ENCODE measurements around the gene NDC1. TPM values are rescaled to one million over a fixed set of nuclear protein-coding genes. Genes with fewer than 3 reads are reported as not detected.

The NDC1 gene
- polyA plus RNA-seq, 3 donors from 2014 or later: 4.0 to 13.6 (median 8.9) TPM

DNA sequence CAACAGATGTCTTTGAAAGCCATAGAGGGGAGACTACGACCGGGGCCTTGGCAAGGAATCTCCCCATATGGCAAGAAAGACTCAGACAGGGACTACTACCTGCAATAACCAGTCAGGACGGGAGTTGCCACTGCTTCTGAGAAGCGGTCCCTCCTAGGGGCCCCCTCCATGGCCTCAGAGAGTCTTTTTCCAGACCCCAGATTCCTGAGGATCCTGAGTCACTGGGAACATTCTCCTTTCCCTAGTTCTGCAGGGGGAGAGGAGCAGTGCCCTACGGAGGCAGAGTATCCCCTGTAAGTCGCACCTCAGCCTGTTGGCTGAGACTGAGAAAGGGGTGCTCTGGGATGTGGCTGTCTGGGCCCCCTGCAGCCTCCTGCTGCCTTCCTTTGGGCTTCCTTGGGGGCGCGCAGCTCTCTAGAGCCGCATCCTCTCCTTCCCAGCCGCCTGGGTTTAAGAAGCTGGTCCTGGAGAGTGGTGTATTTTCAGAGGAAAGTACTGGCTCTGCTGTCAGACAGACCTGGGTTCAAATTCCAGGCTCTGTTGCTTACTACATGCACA, 107.0 kb downstream of the NDC1 start:
- Mint-ChIP-seq H3K27ac (no peak overlapping the region), H3K27me3 (ENCODE audit: low read depth in 3 of 3) (peaks cover 1 to 14% (median 4%) of the 10 kb centered on the region in 3 donors), H3K4me3 (no peak overlapping the region), H3K36me3 (no peaks in the 10 kb centered on the region), H3K4me1 (no peaks in the 10 kb centered on the region), H3K9me3 (no peaks in the 10 kb centered on the region)
- no peak for DNase-seq

- Mint-ChIP-seq H3K4me3 (no peak overlapping the region), H3K9me3 (no peaks in the 10 kb centered on the region), H3K27me3 (ENCODE audit: low read depth in 3 of 3) (peaks cover 1 to 7% (median 4%) of the 10 kb centered on the region in 3 donors)
Measured at GRCh38 chr1:53730224-53730865, 107.8 kb downstream of the NDC1 start.

GRCh38 chr1:53729456-53730223, 108.5 kb downstream of the NDC1 start:
- H3K36me3 Mint-ChIP-seq: no peaks in the 10 kb centered on the region
- DNase-seq: no peak
- peaks cover 1 to 6% (median 4%) of the 10 kb centered on the region in 3 donors for H3K27me3 Mint-ChIP-seq (ENCODE audit: low read depth in 3 of 3)
- H3K4me3 Mint-ChIP-seq: no peak overlapping the region
- no peak overlapping the region for H3K27ac Mint-ChIP-seq
- no peaks in the 10 kb centered on the region for H3K4me1 Mint-ChIP-seq
- no peaks in the 10 kb centered on the region for H3K9me3 Mint-ChIP-seq

More at GRCh38 chr1:53730224-53730865, 107.8 kb downstream of the NDC1 start:
- Mint-ChIP-seq H3K27ac (no peak overlapping the region), H3K36me3 (no peaks in the 10 kb centered on the region), H3K4me1 (no peaks in the 10 kb centered on the region)
- DNase-seq: no peak

- no peak overlapping the region for H3K4me3 Mint-ChIP-seq
- no peaks in the 10 kb centered on the region for H3K9me3 Mint-ChIP-seq
- no peak for DNase-seq
- H3K4me1 Mint-ChIP-seq: no peaks in the 10 kb centered on the region
- H3K36me3 Mint-ChIP-seq: no peaks in the 10 kb centered on the region
- no peak overlapping the region for H3K27ac Mint-ChIP-seq
- H3K27me3 Mint-ChIP-seq (ENCODE audit: low read depth in 3 of 3): peaks cover 1 to 4% (median 4%) of the 10 kb centered on the region in 3 donors
Measured at GRCh38 chr1:53728702-53729455, 109.2 kb downstream of the NDC1 start.

- H3K4me3 Mint-ChIP-seq: no peak overlapping the region
- no peaks in the 10 kb centered on the region for H3K4me1 Mint-ChIP-seq
- H3K27me3 Mint-ChIP-seq (ENCODE audit: low read depth in 3 of 3): peaks cover 1 to 3% (median 2%) of the 10 kb centered on the region in 3 donors
- H3K9me3 Mint-ChIP-seq: no peaks in the 10 kb centered on the region
- H3K36me3 Mint-ChIP-seq: no peaks in the 10 kb centered on the region
- no peak overlapping the region for H3K27ac Mint-ChIP-seq
- DNase-seq: no peak
Measured at GRCh38 chr1:53728196-53728595, 109.9 kb downstream of the NDC1 start.

DNA sequence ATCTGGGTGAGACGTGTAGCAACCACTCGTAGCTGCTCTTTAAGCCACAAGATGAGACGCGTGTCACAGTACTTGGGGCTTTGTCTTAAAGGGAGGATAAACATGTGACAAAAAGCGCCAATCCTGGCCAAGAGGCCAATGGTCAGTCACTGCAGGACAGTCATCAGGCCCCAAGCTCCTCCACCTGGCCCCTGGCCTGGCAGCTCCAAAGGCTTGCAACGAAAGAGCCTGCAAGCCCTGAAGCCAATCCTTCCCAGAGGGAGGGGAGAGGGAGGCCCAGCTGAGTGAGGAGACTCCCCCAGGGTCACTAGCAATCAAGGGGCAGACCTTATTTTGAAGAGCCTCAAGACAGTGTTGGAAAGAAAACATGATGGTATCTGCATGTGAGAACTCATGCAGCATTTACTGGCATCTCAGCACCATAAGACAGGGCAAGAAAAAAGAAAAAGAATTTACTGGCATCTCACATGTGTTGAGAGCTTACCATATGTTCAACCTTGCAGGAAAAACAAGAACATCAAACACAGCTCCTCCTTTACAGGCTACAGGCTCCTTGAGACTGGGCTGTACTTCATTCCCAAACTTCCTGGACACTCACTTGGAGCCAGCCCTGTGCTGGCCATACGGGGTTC, 110.5 kb downstream of the NDC1 start:
- Mint-ChIP-seq H3K36me3 (no peaks in the 10 kb centered on the region), H3K4me1 (no peaks in the 10 kb centered on the region), H3K9me3 (no peaks in the 10 kb centered on the region), H3K27ac (no peak overlapping the region), H3K4me3 (no peak overlapping the region), H3K27me3 (ENCODE audit: low read depth in 3 of 3) (peaks cover 0 to 2% (median 0%) of the 10 kb centered on the region in 3 donors)
- no peak for DNase-seq

- H3K36me3 Mint-ChIP-seq: no peaks in the 10 kb centered on the region
- H3K27me3 Mint-ChIP-seq (ENCODE audit: low read depth in 3 of 3): peaks cover 0 to 2% (median 0%) of the 10 kb centered on the region in 3 donors
- no peaks in the 10 kb centered on the region for H3K4me1 Mint-ChIP-seq
- H3K27ac Mint-ChIP-seq: no peak overlapping the region
- no peak overlapping the region for H3K4me3 Mint-ChIP-seq
- no peak for DNase-seq
- no peaks in the 10 kb centered on the region for H3K9me3 Mint-ChIP-seq
Measured at GRCh38 chr1:53726009-53726600, 112.0 kb downstream of the NDC1 start.

DNA sequence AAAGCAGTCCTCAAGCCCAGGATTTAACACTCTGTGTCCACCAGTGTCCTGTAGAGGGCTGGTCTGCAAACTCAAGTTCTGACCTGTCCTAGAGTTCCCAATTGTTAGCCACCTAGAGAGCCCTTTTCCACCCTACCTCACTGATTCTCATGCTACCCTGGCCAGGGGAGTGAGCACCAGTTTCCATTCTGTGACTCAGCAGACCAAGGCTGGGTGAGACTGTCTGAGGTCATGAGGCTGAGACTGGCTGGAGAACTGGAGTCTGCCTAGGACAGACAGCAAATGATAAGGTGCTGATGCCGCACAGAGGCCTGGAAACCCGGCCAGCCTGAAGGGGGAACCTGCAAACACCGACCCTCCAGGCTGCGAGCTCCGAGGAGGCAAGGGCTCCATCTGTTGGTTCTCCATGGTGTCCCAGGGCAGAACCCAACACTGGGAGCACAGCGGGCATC, 112.8 kb downstream of the NDC1 start:
- Mint-ChIP-seq H3K27me3 (ENCODE audit: low read depth in 3 of 3) (peaks cover 0 to 2% (median 0%) of the 10 kb centered on the region in 3 donors), H3K4me3 (no peak overlapping the region), H3K27ac (no peak overlapping the region), H3K4me1 (no peaks in the 10 kb centered on the region), H3K9me3 (no peaks in the 10 kb centered on the region), H3K36me3 (no peaks in the 10 kb centered on the region)
- no peak for DNase-seq

DNA sequence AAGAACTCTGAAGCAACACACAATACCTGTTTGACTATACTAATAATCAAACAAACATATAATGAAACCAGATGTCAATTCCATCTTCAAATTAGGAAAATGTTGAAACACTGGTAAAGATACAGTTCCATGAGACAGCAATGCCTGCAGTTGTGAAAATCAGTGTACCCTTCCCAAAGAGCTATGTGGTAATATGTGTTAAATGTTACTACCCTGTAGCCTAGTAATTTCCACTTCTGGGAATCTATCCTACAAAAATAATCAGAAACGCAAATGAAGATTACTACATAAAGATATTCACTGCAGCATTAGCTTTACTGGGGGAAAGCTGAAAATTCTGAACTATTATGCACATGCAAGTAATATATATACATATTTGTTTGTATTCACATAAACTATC, 116.1 kb downstream of the NDC1 start:
- Mint-ChIP-seq H3K27me3 (ENCODE audit: low read depth in 3 of 3) (peaks cover 1 to 3% (median 3%) of the 10 kb centered on the region in 3 donors), H3K4me1 (no peaks in the 10 kb centered on the region), H3K4me3 (no peak overlapping the region), H3K9me3 (no peaks in the 10 kb centered on the region), H3K36me3 (no peaks in the 10 kb centered on the region), H3K27ac (no peak overlapping the region)
- DNase-seq: no peak

- no peaks in the 10 kb centered on the region for H3K9me3 Mint-ChIP-seq
- H3K27ac Mint-ChIP-seq: no peak overlapping the region
- H3K4me3 Mint-ChIP-seq: no peak overlapping the region
- no peaks in the 10 kb centered on the region for H3K36me3 Mint-ChIP-seq
- no peaks in the 10 kb centered on the region for H3K4me1 Mint-ChIP-seq
- peaks cover 1 to 3% (median 3%) of the 10 kb centered on the region in 3 donors for H3K27me3 Mint-ChIP-seq (ENCODE audit: low read depth in 3 of 3)
- DNase-seq: no peak
Measured at GRCh38 chr1:53721088-53721487, 117.0 kb downstream of the NDC1 start.

DNA sequence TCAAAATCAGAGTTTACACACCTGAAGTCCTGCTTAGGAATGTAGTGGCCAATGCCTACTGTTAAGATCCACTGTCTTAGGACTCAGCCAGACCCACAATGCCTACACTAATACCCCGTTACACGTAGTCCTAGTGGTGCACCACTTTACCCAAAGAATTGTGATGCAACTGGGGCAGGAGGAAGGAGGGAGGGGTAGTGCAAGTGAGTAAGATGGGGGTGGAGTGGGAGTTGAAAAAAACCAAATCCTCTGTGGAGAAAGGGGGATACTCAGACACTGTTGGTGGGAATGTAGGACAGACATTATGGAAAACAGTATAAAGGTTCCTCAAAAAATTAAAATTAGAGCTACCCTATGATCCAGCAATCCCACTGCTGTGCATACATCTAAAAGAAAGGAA, 118.6 kb downstream of the NDC1 start:
- no peak overlapping the region for H3K27ac Mint-ChIP-seq

DNA sequence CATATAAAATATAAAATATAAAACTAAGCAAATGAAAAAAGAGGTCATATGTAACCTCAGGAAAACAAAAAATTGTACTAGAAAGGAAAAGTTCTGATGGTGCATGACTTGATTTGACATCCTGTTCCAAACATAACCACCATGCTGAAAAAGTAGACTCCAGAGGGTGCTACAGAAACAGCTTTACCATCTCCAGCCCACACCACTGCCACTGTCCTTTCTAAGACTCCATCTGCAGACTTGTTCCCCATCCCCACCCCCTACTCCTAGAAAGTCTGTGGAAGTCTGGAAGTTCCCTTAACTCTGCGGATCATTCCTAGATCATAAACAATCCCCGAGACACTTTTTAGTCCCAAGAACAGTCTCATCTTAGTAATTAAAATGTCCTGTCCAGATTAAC, 119.7 kb downstream of the NDC1 start:
- no peaks in the 10 kb centered on the region for H3K9me3 Mint-ChIP-seq
- peaks cover 1 to 6% (median 3%) of the 10 kb centered on the region in 3 donors for H3K27me3 Mint-ChIP-seq (ENCODE audit: low read depth in 3 of 3)
- H3K4me1 Mint-ChIP-seq: no peaks in the 10 kb centered on the region
- H3K27ac Mint-ChIP-seq: no peak overlapping the region
- DNase-seq: no peak
- no peak overlapping the region for H3K4me3 Mint-ChIP-seq
- no peaks in the 10 kb centered on the region for H3K36me3 Mint-ChIP-seq

More for the DNA sequence above, 118.6 kb downstream of the NDC1 start:
- no peak overlapping the region for H3K4me3 Mint-ChIP-seq
- peaks cover 1 to 3% (median 3%) of the 10 kb centered on the region in 3 donors for H3K27me3 Mint-ChIP-seq (ENCODE audit: low read depth in 3 of 3)
- no peaks in the 10 kb centered on the region for H3K4me1 Mint-ChIP-seq
- no peaks in the 10 kb centered on the region for H3K9me3 Mint-ChIP-seq
- DNase-seq: no peak
- no peaks in the 10 kb centered on the region for H3K36me3 Mint-ChIP-seq
